GM12864 (cell line): ENCODE results near the gene ZNF43.

Experiments used
- DNase-seq: peaks from one replicate; pipeline ENCODE4 v3.0.0-alpha.2; 2011; ENCODE audit warnings: low read depth
- H3K4me3 ChIP-seq: 2 replicates; pipeline ENCODE4 v1.5.1; 2011; ENCODE audit warnings: mild to moderate bottlenecking, low read depth, low read length, control low read depth
- CTCF ChIP-seq: IDR thresholded peaks from 2 replicates; pipeline ENCODE4 v1.5.1; 2011; ENCODE audit warnings: low read depth, mild to moderate bottlenecking, moderate library complexity, low read length, control low read depth, inconsistent platforms; ENCODE audit errors: missing control alignments

ZNF43 gene

GRCh38 chr19:21851596-21852345 is 15.8 kb upstream of the ZNF43 start:
- no peak for TF ChIP-seq CTCF
- peak; percentile 68 for DNase-seq
- H3K4me3 ChIP-seq = peak overlapping the region; percentile 74

- peak overlapping the region; percentile 74; the same call in 1 of the 2 replicates for H3K4me3 ChIP-seq
- no peak for DNase-seq
- TF ChIP-seq CTCF = no peak
Measured at GRCh38 chr19:21850656-21851255, 14.8 kb upstream of the ZNF43 start.

- no peak overlapping the region for H3K4me3 ChIP-seq
- TF ChIP-seq CTCF = no peak
- no peak for DNase-seq
Measured at GRCh38 chr19:21848706-21849105, 12.7 kb upstream of the ZNF43 start.

GRCh38 chr19:21843081-21843480 is 7.1 kb upstream of the ZNF43 start:
- H3K4me3 ChIP-seq = no peak overlapping the region
- DNase-seq = no peak
- TF ChIP-seq CTCF = no peak

- no peak for TF ChIP-seq CTCF
- H3K4me3 ChIP-seq = no peak overlapping the region
- DNase-seq = no peak
Measured at GRCh38 chr19:21841488-21842097, 5.6 kb upstream of the ZNF43 start.

GRCh38 chr19:21841081-21841480 is 5.1 kb upstream of the ZNF43 start:
- no peak for TF ChIP-seq CTCF
- DNase-seq = no peak
- H3K4me3 ChIP-seq = no peak overlapping the region
